H7 (cell line): Measurements from ENCODE around the gene TTC12. TPM values are rescaled to one million over a fixed set of nuclear protein-coding genes. Genes with fewer than 3 reads are reported as not detected.

Experiments
- DNase-seq: peaks from one replicate; pipeline ENCODE4 v3.0.0; 2012
- H3K27me3 ChIP-seq: 2 replicates; pipeline ENCODE4 v1.6.0; 2011; ENCODE audit warnings: mild to moderate bottlenecking, low read length; ENCODE audit not compliant: control insufficient read depth, insufficient read depth
- H3K36me3 ChIP-seq: replicated peaks from 2 replicates; pipeline ENCODE4 v1.5.1; 2011; ENCODE audit warnings: low read length; ENCODE audit not compliant: control insufficient read depth, insufficient read depth
- H3K4me3 ChIP-seq: 2 replicates; pipeline ENCODE4 v1.5.1; 2011; ENCODE audit warnings: low read depth, mild to moderate bottlenecking, control low read depth, low read length, moderate library complexity; ENCODE audit not compliant: insufficient read depth
- total RNA-seq: library from RNA; depleted of rRNA; stranded (reverse); fragments of >200 nt; shearing (Covaris generic); gene quantifications from 2 replicates; pipeline ENCODE4 v1.2.3, GENCODE V29; 2014; rRNA removed

TTC12 gene
- total RNA-seq, 1 experiment from 2014 or later = 10.3 TPM

- no peak overlapping the region for H3K4me3 ChIP-seq
- DNase-seq = no peak
- H3K27me3 ChIP-seq = no peaks in the 10 kb centered on the region; the same call in 1 of the 2 replicates
- no peaks in the 10 kb centered on the region for H3K36me3 ChIP-seq
These were observed 91.5 kb downstream of the TTC12 start for GRCh38 chr11:113405724-113406478.

- H3K36me3 ChIP-seq = no peaks in the 10 kb centered on the region
- H3K4me3 ChIP-seq = no peak overlapping the region
- H3K27me3 ChIP-seq = no peaks in the 10 kb centered on the region; the same call in 1 of the 2 replicates
- no peak for DNase-seq
These were observed 92.8 kb downstream of the TTC12 start for GRCh38 chr11:113407163-113407562.

GRCh38 chr11:113408206-113408605, 93.8 kb downstream of the TTC12 start:
- H3K36me3 ChIP-seq = no peaks in the 10 kb centered on the region
- no peak overlapping the region for H3K4me3 ChIP-seq
- H3K27me3 ChIP-seq = no peaks in the 10 kb centered on the region; the same call in 1 of the 2 replicates
- no peak for DNase-seq

GRCh38 chr11:113408887-113409286, 94.5 kb downstream of the TTC12 start:
- Histone ChIP-seq H3K36me3 (no peaks in the 10 kb centered on the region), H3K27me3 (no peaks in the 10 kb centered on the region; the same call in 1 of the 2 replicates), H3K4me3 (no peak overlapping the region)
- DNase-seq = no peak

GRCh38 chr11:113409526-113409925, 95.1 kb downstream of the TTC12 start:
- Histone ChIP-seq H3K27me3 (no peaks in the 10 kb centered on the region; the same call in 1 of the 2 replicates), H3K36me3 (no peaks in the 10 kb centered on the region), H3K4me3 (no peak overlapping the region)
- no peak for DNase-seq

GRCh38 chr11:113410414-113411135, 96.2 kb downstream of the TTC12 start:
- Histone ChIP-seq H3K4me3 (no peak overlapping the region), H3K36me3 (no peaks in the 10 kb centered on the region), H3K27me3 (no peaks in the 10 kb centered on the region; the same call in 1 of the 2 replicates)
- DNase-seq = no peak

- H3K36me3 ChIP-seq = no peaks in the 10 kb centered on the region
- H3K27me3 ChIP-seq = no peaks in the 10 kb centered on the region; the same call in 1 of the 2 replicates
- no peak overlapping the region for H3K4me3 ChIP-seq
- DNase-seq = no peak
These were observed 97.2 kb downstream of the TTC12 start for GRCh38 chr11:113411536-113411935.

- no peak for DNase-seq
- Histone ChIP-seq H3K27me3 (no peaks in the 10 kb centered on the region; the same call in 1 of the 2 replicates), H3K36me3 (no peaks in the 10 kb centered on the region), H3K4me3 (no peak overlapping the region)
These were observed 98.3 kb downstream of the TTC12 start for GRCh38 chr11:113412675-113413074.

GRCh38 chr11:113415343-113415742, 101.0 kb downstream of the TTC12 start:
- no peaks in the 10 kb centered on the region for H3K36me3 ChIP-seq
- H3K4me3 ChIP-seq = no peak overlapping the region
- no peaks in the 10 kb centered on the region; the same call in 1 of the 2 replicates for H3K27me3 ChIP-seq
- no peak for DNase-seq

Other genes with a start within 250 kb of the TTC12 start
- not detected in 2 replicates for gene ANKK1, start 73.2 kb downstream of the TTC12 start, total RNA-seq
- 0.04 and 0.38 TPM in 2 replicates for gene DRD2, start 160.8 kb downstream of the TTC12 start, total RNA-seq